H1 (cell line): ENCODE measurements around the gene ATG7. TPM values are rescaled to one million over a fixed set of nuclear protein-coding genes. Genes with fewer than 3 reads are reported as not detected.

ENCODE experiments used
- HDAC6 ChIP-seq: IDR thresholded peaks from one replicate; pipeline ENCODE4 v1.7.1; 2012; ENCODE audit warnings: low read depth, mild to moderate bottlenecking, inconsistent platforms, low read length, moderate library complexity
- polyA plus RNA-seq, 7 experiments: library from polyadenylated mRNA; depleted of rRNA in 3 of 7; stranded (reverse) in 5 of 7; unstranded in 2 of 7; fragments of >200 nt in 5 of 7; fragments of 200-250 nt in 2 of 7; gene quantifications; 1 replicate in 5 of 7; 2 replicates in 1 of 7; 4 replicates in 1 of 7; pipeline versions ENCODE4 v1.2.1 to v1.2.3, GENCODE V29; 2011 to 2013; ENCODE audit warnings: missing spikeins in 2 of 7, mixed read lengths in 2 of 7
- total RNA-seq: library from RNA; stranded (reverse); fragmentation: NEBNext Ultra II Directional; extraction: Animal tissue kit (Norgen Biotek cat#: 25700); gene quantifications from 2 replicates; pipeline ENCODE4 v1.2.1, GENCODE V29; 2021

Gene ATG7
- total and polyA plus RNA-seq, 2 of the 8 experiments (the other 6 are each of a cell fraction or from before 2014, with no cell fraction given), result 15.0 to 19.1 TPM

- no peak for TF ChIP-seq HDAC6
Observed at GRCh38 chr3:11494131-11494916, 222.1 kb downstream of the ATG7 start (continued).
